ENCODE data around the gene MARK3.

GRCh38 chr14:103483600-103483999, 98.4 kb downstream of the MARK3 start:
- TF ChIP-seq, protein P1, sequence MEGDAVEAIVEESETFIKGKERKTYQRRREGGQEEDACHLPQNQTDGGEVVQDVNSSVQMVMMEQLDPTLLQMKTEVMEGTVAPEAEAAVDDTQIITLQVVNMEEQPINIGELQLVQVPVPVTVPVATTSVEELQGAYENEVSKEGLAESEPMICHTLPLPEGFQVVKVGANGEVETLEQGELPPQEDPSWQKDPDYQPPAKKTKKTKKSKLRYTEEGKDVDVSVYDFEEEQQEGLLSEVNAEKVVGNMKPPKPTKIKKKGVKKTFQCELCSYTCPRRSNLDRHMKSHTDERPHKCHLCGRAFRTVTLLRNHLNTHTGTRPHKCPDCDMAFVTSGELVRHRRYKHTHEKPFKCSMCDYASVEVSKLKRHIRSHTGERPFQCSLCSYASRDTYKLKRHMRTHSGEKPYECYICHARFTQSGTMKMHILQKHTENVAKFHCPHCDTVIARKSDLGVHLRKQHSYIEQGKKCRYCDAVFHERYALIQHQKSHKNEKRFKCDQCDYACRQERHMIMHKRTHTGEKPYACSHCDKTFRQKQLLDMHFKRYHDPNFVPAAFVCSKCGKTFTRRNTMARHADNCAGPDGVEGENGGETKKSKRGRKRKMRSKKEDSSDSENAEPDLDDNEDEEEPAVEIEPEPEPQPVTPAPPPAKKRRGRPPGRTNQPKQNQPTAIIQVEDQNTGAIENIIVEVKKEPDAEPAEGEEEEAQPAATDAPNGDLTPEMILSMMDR (IDR thresholded peaks at IDR 0.05; ENCODE audit: insufficient read depth, low read length): no peak
- TF ChIP-seq GABPA (IDR thresholded peaks at IDR 0.05; ENCODE audit: low read depth): no peak

Data from HL-60 (cell line).